GM12864 (cell line): ENCODE data around the gene KIAA1328.
A peak's percentile ranks its signal among the peaks of the same experiment; 100 is the strongest.

ENCODE experiments used
- DNase-seq: peaks from one replicate; pipeline ENCODE4 v3.0.0-alpha.2; 2011; ENCODE audit warnings: low read depth
- H3K4me3 ChIP-seq: 2 replicates; pipeline ENCODE4 v1.5.1; 2011; ENCODE audit warnings: mild to moderate bottlenecking, low read depth, low read length, control low read depth
- TF ChIP-seq, protein P1 (sequence below): IDR thresholded peaks from 2 replicates; pipeline ENCODE4 v1.5.1; 2011; ENCODE audit warnings: low read depth, mild to moderate bottlenecking, moderate library complexity, low read length, control low read depth, inconsistent platforms; ENCODE audit errors: missing control alignments

KIAA1328 gene

DNA sequence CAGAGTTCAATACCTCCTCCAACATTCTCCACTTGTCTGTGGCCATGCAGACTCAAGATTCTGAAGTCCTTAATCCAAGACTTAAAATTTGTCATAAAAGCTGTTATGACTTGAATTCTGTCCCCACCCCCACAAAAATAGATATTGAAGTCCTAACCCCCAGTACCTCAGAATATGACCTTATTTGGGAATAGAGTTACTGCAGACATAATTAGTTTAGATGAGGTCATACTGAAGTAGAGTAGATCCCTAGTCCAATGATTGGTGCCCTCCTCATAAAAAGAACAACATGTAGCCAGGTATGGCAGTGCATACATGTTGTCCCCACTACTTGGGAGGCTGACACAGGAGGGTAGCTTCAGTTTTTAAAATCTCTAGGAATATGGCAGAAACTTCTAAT lies 9.3 kb upstream of the KIAA1328 start:
- H3K4me3 ChIP-seq, result no peak overlapping the region
- no peak for DNase-seq
- TF ChIP-seq, protein P1, sequence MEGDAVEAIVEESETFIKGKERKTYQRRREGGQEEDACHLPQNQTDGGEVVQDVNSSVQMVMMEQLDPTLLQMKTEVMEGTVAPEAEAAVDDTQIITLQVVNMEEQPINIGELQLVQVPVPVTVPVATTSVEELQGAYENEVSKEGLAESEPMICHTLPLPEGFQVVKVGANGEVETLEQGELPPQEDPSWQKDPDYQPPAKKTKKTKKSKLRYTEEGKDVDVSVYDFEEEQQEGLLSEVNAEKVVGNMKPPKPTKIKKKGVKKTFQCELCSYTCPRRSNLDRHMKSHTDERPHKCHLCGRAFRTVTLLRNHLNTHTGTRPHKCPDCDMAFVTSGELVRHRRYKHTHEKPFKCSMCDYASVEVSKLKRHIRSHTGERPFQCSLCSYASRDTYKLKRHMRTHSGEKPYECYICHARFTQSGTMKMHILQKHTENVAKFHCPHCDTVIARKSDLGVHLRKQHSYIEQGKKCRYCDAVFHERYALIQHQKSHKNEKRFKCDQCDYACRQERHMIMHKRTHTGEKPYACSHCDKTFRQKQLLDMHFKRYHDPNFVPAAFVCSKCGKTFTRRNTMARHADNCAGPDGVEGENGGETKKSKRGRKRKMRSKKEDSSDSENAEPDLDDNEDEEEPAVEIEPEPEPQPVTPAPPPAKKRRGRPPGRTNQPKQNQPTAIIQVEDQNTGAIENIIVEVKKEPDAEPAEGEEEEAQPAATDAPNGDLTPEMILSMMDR, result no peak

DNA sequence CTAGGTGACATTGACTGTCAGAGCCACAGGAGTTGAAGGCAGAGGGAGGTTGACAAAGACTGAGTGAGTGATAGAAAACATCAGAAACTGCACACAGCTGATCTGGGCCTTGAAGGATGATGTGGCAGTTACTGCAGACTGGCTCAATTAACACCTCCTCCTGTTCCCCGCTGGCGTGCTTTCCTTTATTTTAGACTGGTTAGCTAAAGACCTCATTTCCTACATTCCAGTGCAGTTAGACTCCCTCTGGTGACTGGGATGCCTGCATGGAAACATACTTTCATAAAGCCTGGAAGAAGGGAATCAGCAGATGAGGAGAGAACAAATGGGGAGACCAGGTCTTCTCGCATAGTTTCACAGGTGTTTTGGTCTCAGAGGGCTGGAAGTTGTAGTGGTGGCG lies 7.2 kb upstream of the KIAA1328 start:
- TF ChIP-seq, protein P1, result no peak

DNA sequence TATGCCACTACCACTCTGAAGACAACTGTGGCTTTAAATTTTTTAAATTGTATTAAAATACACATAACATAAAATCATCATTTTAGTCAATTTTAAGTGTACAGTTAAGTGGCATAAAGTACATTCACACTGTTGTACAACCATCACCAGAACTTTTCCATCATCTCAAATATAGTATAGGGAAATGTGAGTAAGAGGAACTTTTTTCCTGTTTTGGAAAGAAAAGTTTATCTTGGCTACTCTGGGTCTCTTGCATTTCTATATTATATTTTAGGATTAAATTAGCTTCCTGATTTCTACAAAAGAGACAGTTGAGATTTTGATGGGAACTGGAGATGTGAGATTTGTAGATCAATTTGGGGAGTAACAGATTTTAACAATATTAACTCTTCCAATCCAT lies 3.4 kb upstream of the KIAA1328 start:
- no peak for DNase-seq
- H3K4me3 ChIP-seq, result no peak overlapping the region
- TF ChIP-seq, protein P1, result no peak

More for the DNA sequence above, 7.2 kb upstream of the KIAA1328 start:
- no peak for DNase-seq
- no peak overlapping the region for H3K4me3 ChIP-seq

DNA sequence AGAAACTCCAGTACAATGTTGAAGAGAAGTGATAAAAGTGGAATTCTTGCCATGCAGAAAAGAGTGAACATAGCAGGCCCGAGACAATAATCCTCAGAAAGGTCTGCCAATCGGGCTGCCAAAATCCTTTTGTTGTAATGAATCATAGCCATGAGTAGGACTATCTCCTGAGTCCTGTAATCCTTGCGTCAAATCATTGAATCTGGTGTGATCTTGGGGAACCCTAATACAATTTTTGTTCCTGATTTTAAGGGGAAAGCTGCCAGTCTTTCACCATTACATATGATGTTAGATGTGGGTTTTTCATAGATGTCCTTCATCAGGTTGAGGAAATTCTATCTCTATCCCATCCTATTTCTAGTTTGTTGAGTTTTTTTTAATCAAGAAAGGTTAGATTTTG lies 2.4 kb upstream of the KIAA1328 start:
- no peak for DNase-seq
- H3K4me3 ChIP-seq, result no peak overlapping the region
- TF ChIP-seq, protein P1, result no peak

DNA sequence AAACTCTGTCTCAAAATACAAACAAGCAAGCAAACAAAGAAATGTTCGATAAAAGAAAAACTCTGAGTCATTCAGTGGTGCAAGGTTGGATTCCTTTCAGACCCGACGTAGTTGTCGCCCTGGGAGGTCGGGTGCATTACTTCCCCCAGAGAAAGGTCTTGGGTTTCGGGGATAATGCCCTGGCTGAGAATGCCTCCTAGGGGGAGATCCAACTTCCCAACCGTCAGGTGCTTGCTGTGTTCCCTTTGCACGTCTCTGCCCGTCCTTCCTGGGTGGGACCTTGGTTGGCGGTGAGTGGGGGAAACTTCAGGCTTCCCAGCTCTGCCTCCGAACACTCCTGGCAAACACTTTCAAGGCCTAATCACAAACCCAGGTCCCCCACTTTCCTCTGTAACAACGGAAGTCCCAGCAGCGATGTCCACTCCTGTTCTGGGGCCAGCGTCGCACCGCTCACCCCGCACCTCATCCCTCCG lies 734 bp upstream of the KIAA1328 start:
- H3K4me3 ChIP-seq, result peak overlapping the region; percentile 99
- TF ChIP-seq, protein P1, result no peak
- DNase-seq, result no peak

DNA sequence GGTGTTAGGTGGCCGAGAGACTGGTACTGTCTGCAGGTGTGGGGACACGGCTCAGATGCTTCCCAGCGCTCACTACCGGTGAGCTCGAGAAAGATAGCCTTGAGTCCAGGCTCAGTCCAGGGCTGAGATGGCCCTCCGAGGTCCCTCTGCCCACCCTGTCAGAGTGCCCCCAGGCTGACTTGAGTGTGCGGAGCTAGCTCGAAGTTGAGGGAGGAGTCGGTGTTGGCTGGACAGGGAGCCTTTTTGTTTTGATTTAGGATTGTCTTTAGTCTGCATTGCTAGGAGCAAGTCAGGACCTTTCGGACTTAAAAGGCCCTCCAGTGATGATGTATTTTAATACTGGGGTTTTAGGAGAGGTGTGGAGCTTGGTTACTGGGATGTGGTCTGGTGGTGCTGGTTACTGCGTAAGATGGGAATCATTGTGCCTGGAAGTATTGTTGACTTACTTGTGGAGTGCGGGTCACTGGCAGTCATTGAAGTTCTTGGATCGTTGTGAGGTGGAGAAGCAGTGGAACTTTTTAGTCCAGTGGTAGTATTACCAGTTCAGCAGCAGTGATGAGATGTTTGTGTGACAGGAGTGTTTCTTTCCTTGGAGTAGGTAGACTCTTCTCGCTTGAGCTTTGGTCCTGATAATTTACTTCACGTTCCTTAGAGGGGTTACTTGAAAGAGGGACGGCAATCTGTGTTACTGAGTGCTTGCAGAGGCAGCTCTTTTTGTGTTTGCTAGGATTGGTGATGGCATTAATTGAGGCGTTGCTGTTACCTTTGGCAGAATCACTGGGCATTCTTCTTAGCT lies 633 bp downstream of the KIAA1328 start:
- TF ChIP-seq, protein P1, result no peak
- DNase-seq, result no peak

DNA sequence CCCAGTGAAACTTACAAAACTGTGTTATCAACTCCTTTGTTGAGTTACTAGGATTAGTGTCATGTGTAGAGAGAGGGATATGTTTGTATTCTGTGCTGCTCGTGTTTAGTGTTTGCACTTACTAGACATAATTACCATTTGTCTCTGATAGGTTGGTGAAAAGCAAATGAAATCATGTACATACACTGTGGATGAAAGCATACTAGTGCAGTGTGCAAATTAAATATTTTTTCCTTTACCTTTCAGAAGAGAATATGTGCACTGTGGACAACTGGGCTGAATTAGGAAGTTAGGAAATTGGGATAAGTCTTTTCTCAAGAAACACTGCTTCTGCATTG lies 1.2 kb downstream of the KIAA1328 start:
- no peak for DNase-seq
- TF ChIP-seq, protein P1, result no peak
- H3K4me3 ChIP-seq, result peak overlapping the region; percentile 99; the same call in 1 of the 2 replicates

More for the DNA sequence above, 633 bp downstream of the KIAA1328 start:
- H3K4me3 ChIP-seq, result peak overlapping the region; percentile 99
